Smooth muscle cell (in vitro differentiated cells): ENCODE data around the gene COL4A3. TPM values are rescaled to one million over a fixed set of nuclear protein-coding genes. Genes with fewer than 3 reads are reported as not detected.

Experiments used
- DNase-seq: peaks from one replicate; lab custom pipeline; 2025; ENCODE audit not compliant: unreplicated experiment; lab: John Stamatoyannopoulos, UW
- H2AFZ ChIP-seq: fragments of 200-600 bp; sonication (generic); 2 replicates; pipeline ENCODE4 v1.6.0; 2016; ENCODE audit warnings: antibody characterized with exemption, low read depth, mild to moderate bottlenecking
- H3F3A ChIP-seq: fragments of 200-600 bp; sonication (generic); 2 replicates; pipeline ENCODE4 v1.6.0; 2017; ENCODE audit warnings: antibody characterized with exemption, low read depth
- H3K27ac ChIP-seq: fragments of 200-600 bp; sonication (generic); 2 replicates; pipeline ENCODE4 v1.5.1; 2016; ENCODE audit warnings: low read depth, mild to moderate bottlenecking
- H3K27me3 ChIP-seq: fragments of 200-600 bp; sonication (generic); 2 replicates; pipeline ENCODE4 v1.6.1; 2016; ENCODE audit warnings: low read depth, mild to moderate bottlenecking
- H3K36me3 ChIP-seq: fragments of 200-600 bp; sonication (generic); 2 replicates; pipeline ENCODE4 v1.5.1; 2016; ENCODE audit warnings: low read depth
- H3K4me1 ChIP-seq: fragments of 200-600 bp; sonication (generic); 2 replicates; pipeline ENCODE4 v1.5.1; 2016; ENCODE audit warnings: low read depth
- H3K4me2 ChIP-seq: fragments of 200-600 bp; sonication (generic); 2 replicates; pipeline ENCODE4 v1.6.0; 2016; ENCODE audit warnings: mild to moderate bottlenecking
- H3K4me3 ChIP-seq: fragments of 200-600 bp; sonication (generic); 2 replicates; pipeline ENCODE4 v1.5.1; 2016; ENCODE audit warnings: mild to moderate bottlenecking
- H3K79me2 ChIP-seq: fragments of 200-600 bp; sonication (generic); 2 replicates; pipeline ENCODE4 v1.6.0; 2016; ENCODE audit warnings: low read depth, mild to moderate bottlenecking
- H3K9ac ChIP-seq: fragments of 200-600 bp; sonication (generic); 2 replicates; pipeline ENCODE4 v1.6.0; 2016; ENCODE audit warnings: low read depth
- H3K9me3 ChIP-seq: fragments of 200-600 bp; sonication (generic); replicated peaks from 2 replicates; pipeline ENCODE4 v1.5.1; 2016; ENCODE audit warnings: low read depth
- H4K20me1 ChIP-seq: fragments of 200-600 bp; sonication (generic); 2 replicates; pipeline ENCODE4 v1.6.0; 2016; ENCODE audit warnings: low read depth
- WGBS: methylation state at CpG from one replicate; pipeline ENCODE4 v1.1.7; 2016; ENCODE audit warnings: low lambda C conversion rate; 5-methylcytosine and 5-hydroxymethylcytosine counted together
- polyA plus RNA-seq: library from polyadenylated mRNA; unstranded; fragments of >200 nt; fragmentation: Nextera tagmentation; extraction: Ambion mirVana; gene quantifications from 2 replicates; pipeline ENCODE4 v1.2.1, GENCODE V29; 2016
- total RNA-seq: library from RNA; depleted of rRNA; stranded (reverse); fragments of >200 nt; gene quantifications from 2 replicates; pipeline ENCODE4 v1.2.3, GENCODE V29; 2014
- TF ChIP-seq, protein P1 (sequence below): fragments of 200-600 bp; sonication (generic); IDR thresholded peaks from 2 replicates; pipeline ENCODE4 v1.5.1; 2017; ENCODE audit warnings: borderline replicate concordance, mild to moderate bottlenecking, antibody characterized with exemption; ENCODE audit not compliant: insufficient read depth, poor library complexity, severe bottlenecking

COL4A3 gene
- total and polyA plus RNA-seq, 2 experiments from 2014 or later, result not detected

DNA sequence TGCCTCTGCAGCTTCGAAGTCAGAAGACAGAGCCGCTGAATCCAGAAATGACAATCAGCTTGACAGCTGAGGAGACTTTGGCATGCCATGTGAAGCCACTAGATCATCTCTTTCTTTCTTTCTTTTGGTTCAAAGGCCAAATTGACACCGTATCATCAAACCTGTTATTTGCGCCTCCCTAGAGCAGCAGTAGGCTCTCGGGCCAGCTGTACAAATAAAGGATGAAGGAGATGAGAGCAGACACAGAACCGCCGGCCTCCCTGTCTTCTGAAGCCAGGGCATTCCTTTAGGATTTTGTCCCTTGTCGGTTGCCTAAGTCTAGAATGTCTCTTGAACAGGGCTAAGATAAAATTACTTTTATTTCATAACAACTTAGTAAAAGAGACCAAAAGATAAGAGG is 37.2 kb upstream of the COL4A3 start:
- H3K9ac ChIP-seq, result no peak overlapping the region
- H3K4me2 ChIP-seq, result no peak overlapping the region
- no peak overlapping the region for H2AFZ ChIP-seq
- H3K27me3 ChIP-seq, result peaks cover 14% of the 10 kb centered on the region
- H4K20me1 ChIP-seq, result no peaks in the 10 kb centered on the region
- no peak for DNase-seq
- H3K27ac ChIP-seq, result no peak overlapping the region
- no peak overlapping the region for H3K4me3 ChIP-seq
- 70% methylated on average over 8 of the region's 8 CpGs for WGBS
- TF ChIP-seq, protein P1, sequence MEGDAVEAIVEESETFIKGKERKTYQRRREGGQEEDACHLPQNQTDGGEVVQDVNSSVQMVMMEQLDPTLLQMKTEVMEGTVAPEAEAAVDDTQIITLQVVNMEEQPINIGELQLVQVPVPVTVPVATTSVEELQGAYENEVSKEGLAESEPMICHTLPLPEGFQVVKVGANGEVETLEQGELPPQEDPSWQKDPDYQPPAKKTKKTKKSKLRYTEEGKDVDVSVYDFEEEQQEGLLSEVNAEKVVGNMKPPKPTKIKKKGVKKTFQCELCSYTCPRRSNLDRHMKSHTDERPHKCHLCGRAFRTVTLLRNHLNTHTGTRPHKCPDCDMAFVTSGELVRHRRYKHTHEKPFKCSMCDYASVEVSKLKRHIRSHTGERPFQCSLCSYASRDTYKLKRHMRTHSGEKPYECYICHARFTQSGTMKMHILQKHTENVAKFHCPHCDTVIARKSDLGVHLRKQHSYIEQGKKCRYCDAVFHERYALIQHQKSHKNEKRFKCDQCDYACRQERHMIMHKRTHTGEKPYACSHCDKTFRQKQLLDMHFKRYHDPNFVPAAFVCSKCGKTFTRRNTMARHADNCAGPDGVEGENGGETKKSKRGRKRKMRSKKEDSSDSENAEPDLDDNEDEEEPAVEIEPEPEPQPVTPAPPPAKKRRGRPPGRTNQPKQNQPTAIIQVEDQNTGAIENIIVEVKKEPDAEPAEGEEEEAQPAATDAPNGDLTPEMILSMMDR, result no peak
- H3K9me3 ChIP-seq, result no peaks in the 10 kb centered on the region
- no peaks in the 10 kb centered on the region for H3F3A ChIP-seq
- no peaks in the 10 kb centered on the region for H3K4me1 ChIP-seq
- no peaks in the 10 kb centered on the region for H3K36me3 ChIP-seq
- no peaks in the 10 kb centered on the region for H3K79me2 ChIP-seq

DNA sequence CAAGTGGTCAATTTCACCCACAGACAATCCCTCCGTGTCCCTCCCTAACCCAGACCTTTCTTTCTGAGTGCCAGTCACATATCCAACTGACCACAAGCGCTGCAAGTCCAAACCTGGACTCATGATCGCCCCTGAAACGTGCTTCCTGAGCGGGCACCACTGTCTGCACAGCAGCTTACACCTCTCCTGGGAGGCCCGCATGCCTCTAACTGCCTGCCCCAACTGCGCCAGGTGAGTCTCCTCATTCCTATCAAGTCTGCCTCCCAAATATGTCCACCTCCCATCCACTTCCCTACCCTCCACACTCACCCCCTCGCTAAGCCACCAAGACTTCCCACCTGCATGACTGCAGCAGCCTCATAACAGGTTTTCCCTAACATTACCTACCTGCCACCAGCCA is 33.8 kb upstream of the COL4A3 start:
- Histone ChIP-seq H3K9me3 (no peaks in the 10 kb centered on the region), H2AFZ (no peak overlapping the region), H3F3A (no peaks in the 10 kb centered on the region), H3K27ac (no peak overlapping the region), H3K79me2 (no peaks in the 10 kb centered on the region), H3K9ac (no peak overlapping the region), H4K20me1 (no peaks in the 10 kb centered on the region), H3K27me3 (peaks cover 14% of the 10 kb centered on the region), H3K4me1 (no peaks in the 10 kb centered on the region), H3K36me3 (no peaks in the 10 kb centered on the region), H3K4me2 (no peak overlapping the region), H3K4me3 (no peak overlapping the region)
- DNase-seq, result no peak
- WGBS, result 94% methylated on average over 8 of the region's 8 CpGs
- TF ChIP-seq, protein P1, result no peak

DNA sequence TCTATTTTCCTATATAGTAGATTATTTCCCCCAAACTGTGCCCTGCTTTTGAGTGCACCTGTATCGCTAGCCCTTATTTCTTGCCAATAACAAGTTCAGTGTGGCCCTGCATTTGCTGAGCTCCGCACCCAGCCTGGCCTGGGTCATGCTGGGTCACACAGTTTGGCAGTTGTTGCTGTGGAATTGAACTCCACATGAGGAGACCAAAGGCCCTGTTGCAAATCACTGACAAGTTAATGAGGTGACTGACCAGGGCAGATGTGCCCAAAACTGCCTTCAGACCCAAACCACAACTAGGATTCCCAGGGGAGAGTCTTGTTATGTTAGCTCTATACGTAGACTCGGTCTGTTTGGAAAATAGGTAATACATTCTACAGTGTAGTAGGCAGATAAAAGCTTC is 31.4 kb upstream of the COL4A3 start:
- H2AFZ ChIP-seq, result no peak overlapping the region
- H3K9me3 ChIP-seq, result no peaks in the 10 kb centered on the region
- H3K79me2 ChIP-seq, result no peaks in the 10 kb centered on the region
- no peaks in the 10 kb centered on the region for H3F3A ChIP-seq
- DNase-seq, result no peak
- H3K4me1 ChIP-seq, result no peaks in the 10 kb centered on the region
- no peak overlapping the region for H3K9ac ChIP-seq
- WGBS, result 94% methylated on average over 4 of the region's 4 CpGs
- H3K36me3 ChIP-seq, result no peaks in the 10 kb centered on the region
- no peak overlapping the region for H3K27ac ChIP-seq
- H3K27me3 ChIP-seq, result peaks cover 7% of the 10 kb centered on the region
- no peak overlapping the region for H3K4me3 ChIP-seq
- no peaks in the 10 kb centered on the region for H4K20me1 ChIP-seq
- H3K4me2 ChIP-seq, result no peak overlapping the region
- TF ChIP-seq, protein P1, result no peak

DNA sequence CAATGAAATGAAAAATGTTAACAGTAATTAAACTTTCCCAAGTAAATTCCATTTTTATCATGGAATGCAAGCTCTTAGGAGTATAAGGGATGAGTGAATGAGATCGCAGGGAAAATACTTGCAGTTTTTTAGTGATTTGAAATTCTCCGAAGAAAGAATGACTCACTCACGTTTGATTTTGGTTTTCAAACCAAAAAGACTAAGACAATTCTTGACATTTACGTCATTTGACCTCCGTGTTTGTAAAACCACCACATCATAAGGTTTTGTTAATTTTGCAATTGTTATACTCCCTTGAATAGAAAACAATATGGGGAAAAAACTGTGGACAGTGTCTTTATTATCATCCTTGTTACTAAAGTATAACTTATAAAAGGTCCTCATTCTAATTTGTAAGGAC is 29.8 kb upstream of the COL4A3 start:
- WGBS, result 83% methylated on average over 5 of the region's 5 CpGs
- no peaks in the 10 kb centered on the region for H3K27me3 ChIP-seq
- H3K79me2 ChIP-seq, result no peaks in the 10 kb centered on the region
- H3K4me3 ChIP-seq, result no peak overlapping the region
- no peaks in the 10 kb centered on the region for H4K20me1 ChIP-seq
- TF ChIP-seq, protein P1, result no peak
- H3K4me2 ChIP-seq, result no peak overlapping the region
- H3K36me3 ChIP-seq, result no peaks in the 10 kb centered on the region
- H3F3A ChIP-seq, result no peaks in the 10 kb centered on the region
- H2AFZ ChIP-seq, result no peak overlapping the region
- no peak for DNase-seq
- H3K4me1 ChIP-seq, result no peaks in the 10 kb centered on the region
- no peaks in the 10 kb centered on the region for H3K9me3 ChIP-seq
- H3K27ac ChIP-seq, result no peak overlapping the region
- H3K9ac ChIP-seq, result no peak overlapping the region
